ENCODE data around the gene RWDD2A.

DNA sequence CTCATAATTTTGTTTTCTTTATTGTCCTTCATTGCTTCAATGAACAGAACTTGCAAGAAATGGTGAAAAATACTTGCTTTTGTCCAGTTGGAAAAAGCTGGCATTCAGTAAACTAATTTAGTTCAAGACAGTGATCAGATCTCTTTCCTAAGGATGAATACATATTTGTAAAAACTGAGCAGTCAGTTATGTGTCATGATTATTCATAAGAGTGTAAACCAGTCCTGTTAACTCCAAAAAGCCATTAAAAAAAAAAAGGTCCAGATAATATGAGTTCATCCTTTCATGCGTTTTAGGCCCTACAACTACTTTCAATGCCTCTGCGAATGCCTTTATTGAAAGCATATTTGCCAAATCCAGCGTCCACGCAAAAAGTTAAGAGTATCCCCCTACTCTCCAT, 701 bp upstream of the RWDD2A start:
- TF ChIP-seq SIN3A (IDR thresholded peaks at IDR 0.05; ENCODE audit: borderline replicate concordance, insufficient read depth, low read length): no peak
- TF ChIP-seq, protein P1, sequence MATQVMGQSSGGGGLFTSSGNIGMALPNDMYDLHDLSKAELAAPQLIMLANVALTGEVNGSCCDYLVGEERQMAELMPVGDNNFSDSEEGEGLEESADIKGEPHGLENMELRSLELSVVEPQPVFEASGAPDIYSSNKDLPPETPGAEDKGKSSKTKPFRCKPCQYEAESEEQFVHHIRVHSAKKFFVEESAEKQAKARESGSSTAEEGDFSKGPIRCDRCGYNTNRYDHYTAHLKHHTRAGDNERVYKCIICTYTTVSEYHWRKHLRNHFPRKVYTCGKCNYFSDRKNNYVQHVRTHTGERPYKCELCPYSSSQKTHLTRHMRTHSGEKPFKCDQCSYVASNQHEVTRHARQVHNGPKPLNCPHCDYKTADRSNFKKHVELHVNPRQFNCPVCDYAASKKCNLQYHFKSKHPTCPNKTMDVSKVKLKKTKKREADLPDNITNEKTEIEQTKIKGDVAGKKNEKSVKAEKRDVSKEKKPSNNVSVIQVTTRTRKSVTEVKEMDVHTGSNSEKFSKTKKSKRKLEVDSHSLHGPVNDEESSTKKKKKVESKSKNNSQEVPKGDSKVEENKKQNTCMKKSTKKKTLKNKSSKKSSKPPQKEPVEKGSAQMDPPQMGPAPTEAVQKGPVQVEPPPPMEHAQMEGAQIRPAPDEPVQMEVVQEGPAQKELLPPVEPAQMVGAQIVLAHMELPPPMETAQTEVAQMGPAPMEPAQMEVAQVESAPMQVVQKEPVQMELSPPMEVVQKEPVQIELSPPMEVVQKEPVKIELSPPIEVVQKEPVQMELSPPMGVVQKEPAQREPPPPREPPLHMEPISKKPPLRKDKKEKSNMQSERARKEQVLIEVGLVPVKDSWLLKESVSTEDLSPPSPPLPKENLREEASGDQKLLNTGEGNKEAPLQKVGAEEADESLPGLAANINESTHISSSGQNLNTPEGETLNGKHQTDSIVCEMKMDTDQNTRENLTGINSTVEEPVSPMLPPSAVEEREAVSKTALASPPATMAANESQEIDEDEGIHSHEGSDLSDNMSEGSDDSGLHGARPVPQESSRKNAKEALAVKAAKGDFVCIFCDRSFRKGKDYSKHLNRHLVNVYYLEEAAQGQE (IDR thresholded peaks at IDR 0.05; ENCODE audit: insufficient read depth in 1 of 2, low read depth in 2 of 2, low read length in 2 of 2): no peak
